ENCODE measurements around the gene THAP8.
"Not testable (repeated sequence)": the region's sequence is repeated elsewhere in the genome, so short reads cannot be mapped to it uniquely, and the experiment has no call there.

GRCh38 chr19:36041092-36041491 lies 13.0 kb downstream of the THAP8 start:
- TF ChIP-seq CTCF (IDR thresholded peaks at IDR 0.05; ENCODE audit: low read depth, low read length); POLR2A (IDR thresholded peaks at IDR 0.05; ENCODE audit: extremely low read depth, insufficient read length): not testable (repeated sequence)
